ENCODE results near the gene FAM13C. TPM values are rescaled to one million over a fixed set of nuclear protein-coding genes. Genes with fewer than 3 reads are reported as not detected.

The FAM13C gene
- polyA plus RNA-seq, 1 of the 3 experiments (the other 2 are of a cell fraction) = 7.6 TPM

GRCh38 chr10:59361663-59362143 lies 646 bp downstream of the FAM13C start:
- no peaks in the 10 kb centered on the region for H3F3A ChIP-seq (replicated peaks; ENCODE audit: insufficient read depth)
- no peak for DNase-seq
- H3K4me2 ChIP-seq = peak overlapping the region; percentile 87
- peak overlapping the region; percentile 89; the same call in 1 of the 2 replicates for H2AFZ ChIP-seq (ENCODE audit: low read depth)
- H3K9me2 ChIP-seq = no peaks in the 10 kb centered on the region
- H3K79me2 ChIP-seq (ENCODE audit: insufficient read depth) = peaks cover 15% of the 10 kb centered on the region
- peak overlapping the region; percentile 78 to 95 for H3K27ac ChIP-seq (ENCODE audit: low read depth in 2 of 2, low read length in 1 of 2)
- H3K4me1 ChIP-seq (ENCODE audit: control insufficient read depth in 1 of 2, insufficient read depth in 2 of 2, low read depth in 1 of 2, low read length in 1 of 2) = peaks cover 6 to 9% of the 10 kb centered on the region in 2 experiments; a peak in 3 of 4 replicates
- H3K36me3 ChIP-seq (replicated peaks in 1 of 2; ENCODE audit: control insufficient read depth in 1 of 2, insufficient read depth in 2 of 2, low read length in 1 of 2) = no peaks in the 10 kb centered on the region
- H3K9me3 ChIP-seq = no peaks in the 10 kb centered on the region
- TF ChIP-seq FOSL2 (IDR thresholded peaks at IDR 0.05; ENCODE audit: borderline replicate concordance, low read depth) (peak; percentile 49; the same call in 1 of the 2 replicates), ELF1 (IDR thresholded peaks at IDR 0.05) (no peak), EP300 (IDR thresholded peaks at IDR 0.05; ENCODE audit: borderline replicate concordance in 1 of 2, low read depth in 1 of 2, low read length in 1 of 2) (no peak)
- H4K20me1 ChIP-seq (ENCODE audit: insufficient read depth) = no peaks in the 10 kb centered on the region; the same call in 1 of the 2 replicates
- CTCF ChIA-PET = interaction anchor here (1.1 to 5.8 kb wide), 4 partner anchors 38 to 261 kb away, joined by 3 to 27 read pairs (median 4); no protein-coding TSS in a partner anchor
- 51% methylated on average over 2 of the region's 2 CpGs for WGBS (ENCODE audit: low lambda C conversion rate)
- H3K4me3 ChIP-seq (ENCODE audit: low read depth in 2 of 2, low read length in 1 of 2) = peak overlapping the region; percentile 66 to 75
- POLR2A ChIA-PET = interaction anchor here (1.3 kb wide), 1 partner anchor 78 kb away, joined by 4 read pairs; no protein-coding TSS in a partner anchor
- H3K9ac ChIP-seq = peak overlapping the region; percentile 81
- H3K27me3 ChIP-seq (ENCODE audit: insufficient read depth) = no peaks in the 10 kb centered on the region

- H2AFZ ChIP-seq (ENCODE audit: low read depth) = peak overlapping the region; percentile 12; the same call in 1 of the 2 replicates
- ChIA-PET POLR2A (interaction anchor here (0.6 kb wide), 1 partner anchor 215 kb away, joined by 3 read pairs; no protein-coding TSS in a partner anchor), CTCF (interaction anchor here (1.1 to 5.8 kb wide), 5 partner anchors 10 to 262 kb away, joined by 3 to 27 read pairs (median 3); no protein-coding TSS in a partner anchor)
- peak overlapping the region; percentile 45 to 66; a peak in 3 of 4 replicates for H3K4me3 ChIP-seq (ENCODE audit: low read depth in 2 of 2, low read length in 1 of 2)
- H3K79me2 ChIP-seq (ENCODE audit: insufficient read depth) = peaks cover 15% of the 10 kb centered on the region
- peaks cover 0 to under 1% of the 10 kb centered on the region in 2 experiments for H3K36me3 ChIP-seq (replicated peaks in 1 of 2; ENCODE audit: control insufficient read depth in 1 of 2, insufficient read depth in 2 of 2, low read length in 1 of 2)
- WGBS (ENCODE audit: low lambda C conversion rate) = 57% methylated on average over 6 of the region's 6 CpGs
- no peak for DNase-seq
- H3F3A ChIP-seq (replicated peaks; ENCODE audit: insufficient read depth) = no peaks in the 10 kb centered on the region
- TF ChIP-seq YY1 (IDR thresholded peaks at IDR 0.05; ENCODE audit: low read depth) (0 out of 2 replicates have a peak, but pooled peaks have one; percentile 35), EP300 (IDR thresholded peaks at IDR 0.05; ENCODE audit: borderline replicate concordance in 1 of 2, low read depth in 1 of 2, low read length in 1 of 2) (no peak), PBX3 (IDR thresholded peaks at IDR 0.05) (peak; percentile 67), TCF12 (IDR thresholded peaks at IDR 0.05) (peak; percentile 27; the same call in 1 of the 2 replicates)
- no peaks in the 10 kb centered on the region for H3K9me2 ChIP-seq
- H3K27ac ChIP-seq (ENCODE audit: low read depth in 2 of 2, low read length in 1 of 2) = peak overlapping the region; percentile 78 to 95
- H3K27me3 ChIP-seq (ENCODE audit: insufficient read depth) = no peaks in the 10 kb centered on the region
- H3K4me2 ChIP-seq = peak overlapping the region; percentile 87
- no peaks in the 10 kb centered on the region; the same call in 1 of the 2 replicates for H4K20me1 ChIP-seq (ENCODE audit: insufficient read depth)
- H3K9me3 ChIP-seq = no peaks in the 10 kb centered on the region
- peaks cover 6 to 9% of the 10 kb centered on the region in 2 experiments; a peak in 3 of 4 replicates for H3K4me1 ChIP-seq (ENCODE audit: control insufficient read depth in 1 of 2, insufficient read depth in 2 of 2, low read depth in 1 of 2, low read length in 1 of 2)
- H3K9ac ChIP-seq = peak overlapping the region; percentile 40
These were observed 1.5 kb downstream of the FAM13C start for GRCh38 chr10:59360605-59361405.

- POLR2A ChIA-PET = no interaction called here
- Histone ChIP-seq H3K27ac (ENCODE audit: low read depth in 2 of 2, low read length in 1 of 2) (no peak overlapping the region; a peak in 1 of 4 replicates), H3F3A (replicated peaks; ENCODE audit: insufficient read depth) (no peaks in the 10 kb centered on the region), H3K79me2 (ENCODE audit: insufficient read depth) (peaks cover 15% of the 10 kb centered on the region), H3K27me3 (ENCODE audit: insufficient read depth) (no peaks in the 10 kb centered on the region), H3K4me3 (ENCODE audit: low read depth in 2 of 2, low read length in 1 of 2) (no peak overlapping the region), H3K9ac (no peak overlapping the region), H3K36me3 (replicated peaks in 1 of 2; ENCODE audit: control insufficient read depth in 1 of 2, insufficient read depth in 2 of 2, low read length in 1 of 2) (peaks cover 16 to 18% of the 10 kb centered on the region in 2 experiments), H2AFZ (ENCODE audit: low read depth) (no peak overlapping the region), H3K9me3 (no peaks in the 10 kb centered on the region), H3K4me1 (ENCODE audit: control insufficient read depth in 1 of 2, insufficient read depth in 2 of 2, low read depth in 1 of 2, low read length in 1 of 2) (peaks cover 6 to 9% of the 10 kb centered on the region in 2 experiments; a peak in 3 of 4 replicates), H4K20me1 (ENCODE audit: insufficient read depth) (no peaks in the 10 kb centered on the region; the same call in 1 of the 2 replicates), H3K9me2 (no peaks in the 10 kb centered on the region), H3K4me2 (no peak overlapping the region)
- no peak for DNase-seq
- CTCF ChIA-PET = interaction anchor here (0.6 to 5.8 kb wide), 2 partner anchors 31 to 222 kb away, joined by 3 to 27 read pairs; no protein-coding TSS in a partner anchor
- TF ChIP-seq RCOR1 (IDR thresholded peaks at IDR 0.05; ENCODE audit: low read length) (no peak), FOSL2 (IDR thresholded peaks at IDR 0.05; ENCODE audit: borderline replicate concordance, low read depth) (no peak), CHD2 (IDR thresholded peaks at IDR 0.05; ENCODE audit: low read length, partially characterized antibody) (no peak), TCF12 (IDR thresholded peaks at IDR 0.05) (no peak), ELF1 (IDR thresholded peaks at IDR 0.05) (no peak), JUND (IDR thresholded peaks at IDR 0.05) (no peak), SIN3A (IDR thresholded peaks at IDR 0.05; ENCODE audit: borderline replicate concordance, low read depth, low read length) (no peak), MEF2A (IDR thresholded peaks at IDR 0.05; ENCODE audit: borderline replicate concordance, low read depth) (no peak), NRF1 (IDR thresholded peaks at IDR 0.05; ENCODE audit: low read depth, low read length) (no peak)
These were observed 3.8 kb downstream of the FAM13C start for GRCh38 chr10:59358576-59358975.
